Right atrium auricular region (tissue), 2 donors: ENCODE measurements around the gene GNGT2. TPM values are rescaled to one million over a fixed set of nuclear protein-coding genes. Genes with fewer than 3 reads are reported as not detected.
A peak's percentile ranks its signal among the peaks of the same experiment; 100 is the strongest.

ENCODE experiments used
- DNase-seq: peaks from one replicate; pipeline ENCODE4 v3.0.0-alpha.2; 2019; ENCODE audit warnings: low spot score
- H3K27ac ChIP-seq, 2 donors: fragments of 200-600 bp; sonication (generic); 1 replicate in 1 of 2; 2 replicates in 1 of 2; pipeline ENCODE4 v1.5.1; 2016 to 2019
- H3K27me3 ChIP-seq, 2 donors: fragments of 200-600 bp; sonication (generic); one replicate each; pipeline versions ENCODE4 v1.5.1 to v1.6.0; 2017 to 2019
- H3K36me3 ChIP-seq: fragments of 200-600 bp; sonication (generic); one replicate; pipeline ENCODE4 v1.5.1; 2016
- H3K4me1 ChIP-seq, 2 donors: fragments of 200-600 bp; sonication (generic); one replicate each; pipeline versions ENCODE4 v1.5.1 to v1.6.0; 2017 to 2019
- H3K4me3 ChIP-seq, 2 donors: fragments of 200-600 bp; sonication (generic); 1 replicate in 1 of 2; 2 replicates in 1 of 2; pipeline ENCODE4 v1.5.1; 2017 to 2019; ENCODE audit warnings: mild to moderate bottlenecking in 1 of 2, moderate library complexity in 1 of 2
- H3K9me3 ChIP-seq, 2 donors: fragments of 200-600 bp; sonication (generic); one replicate each; pipeline ENCODE4 v1.5.1; 2019
- CTCF ChIP-seq, 2 donors: fragments of 200-600 bp; sonication (generic); IDR thresholded peaks; one replicate each; pipeline ENCODE4 v1.5.1; 2019; ENCODE audit warnings: antibody characterized with exemption in 2 of 2
- total RNA-seq, 2 donors: library from RNA; depleted of rRNA; stranded (reverse); fragments of >200 nt; gene quantifications; one replicate each; pipeline ENCODE4 v1.1.0, GENCODE V29; 2016

Gene GNGT2
- total RNA-seq, 2 donors from 2014 or later = 0.90 to 1.4 TPM

DNA sequence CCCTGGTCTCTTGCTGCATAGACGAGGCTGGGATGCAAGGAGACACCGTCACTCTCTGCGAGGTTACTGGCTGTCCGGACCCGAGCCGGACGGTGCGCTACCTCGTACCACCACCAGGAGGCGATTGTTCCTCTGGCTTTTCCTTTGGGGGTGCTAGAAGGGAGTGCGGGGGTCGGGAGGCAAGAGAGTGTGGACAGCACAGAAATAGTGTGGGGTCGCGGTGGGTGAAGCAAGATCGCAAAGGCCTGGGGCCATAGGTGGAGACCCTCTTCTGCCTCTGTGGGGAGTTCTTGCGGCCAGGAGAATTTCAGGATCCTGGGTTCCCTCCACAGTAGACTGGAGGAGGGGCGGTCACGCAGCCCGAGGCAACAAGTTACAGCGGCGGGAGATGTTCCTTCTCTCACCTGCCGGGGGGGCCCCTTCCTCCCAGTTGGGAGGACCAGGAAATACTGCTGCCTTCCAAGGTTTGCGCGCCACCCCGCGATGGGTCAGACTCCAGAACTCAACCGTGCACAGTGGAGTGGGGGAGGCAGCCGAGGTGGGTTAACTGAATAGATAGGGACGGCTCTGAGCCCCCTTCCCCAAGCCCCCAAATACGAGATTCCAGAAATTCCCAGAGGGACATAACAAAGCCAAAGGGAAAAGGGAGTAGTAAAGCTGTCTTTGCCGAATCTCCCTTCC, 13.3 kb upstream of the GNGT2 start:
- Histone ChIP-seq H3K27ac (no peak overlapping the region), H3K36me3 (no peaks in the 10 kb centered on the region), H3K9me3 (no peaks in the 10 kb centered on the region), H3K4me1 (peaks cover 0 to 30% of the 10 kb centered on the region in 2 donors), H3K4me3 (peak overlapping the region in 1 of 2 donors; percentile 34), H3K27me3 (peaks cover 0 to 8% of the 10 kb centered on the region in 2 donors)
- TF ChIP-seq CTCF (IDR thresholded peaks at IDR 0.05) = peak; percentile 78 to 82
- no peak for DNase-seq

DNA sequence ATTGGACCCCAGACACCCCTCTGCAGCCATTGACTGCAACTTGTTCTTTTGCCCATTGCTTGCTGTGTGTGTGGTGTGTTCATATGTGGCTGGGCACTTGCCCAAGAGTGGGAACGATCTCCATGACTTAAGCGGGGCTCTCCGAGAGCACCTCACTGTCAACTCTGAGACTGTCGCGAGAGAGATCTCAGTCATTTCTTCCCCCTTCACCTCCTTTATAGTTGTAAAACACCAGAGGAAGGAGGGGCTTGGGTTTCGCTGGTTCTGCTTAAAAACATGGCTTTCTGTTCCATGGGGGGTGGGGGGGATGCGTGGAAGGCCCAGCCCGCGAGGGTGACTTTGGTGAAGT, 12.8 kb upstream of the GNGT2 start:
- no peak for TF ChIP-seq CTCF (IDR thresholded peaks at IDR 0.05)
- no peak overlapping the region for H3K27ac ChIP-seq
- no peak overlapping the region for H3K4me3 ChIP-seq
- peaks cover 0 to 33% of the 10 kb centered on the region in 2 donors for H3K4me1 ChIP-seq
- no peak for DNase-seq
- H3K36me3 ChIP-seq = no peaks in the 10 kb centered on the region
- peaks cover 0 to 8% of the 10 kb centered on the region in 2 donors for H3K27me3 ChIP-seq
- H3K9me3 ChIP-seq = no peaks in the 10 kb centered on the region

DNA sequence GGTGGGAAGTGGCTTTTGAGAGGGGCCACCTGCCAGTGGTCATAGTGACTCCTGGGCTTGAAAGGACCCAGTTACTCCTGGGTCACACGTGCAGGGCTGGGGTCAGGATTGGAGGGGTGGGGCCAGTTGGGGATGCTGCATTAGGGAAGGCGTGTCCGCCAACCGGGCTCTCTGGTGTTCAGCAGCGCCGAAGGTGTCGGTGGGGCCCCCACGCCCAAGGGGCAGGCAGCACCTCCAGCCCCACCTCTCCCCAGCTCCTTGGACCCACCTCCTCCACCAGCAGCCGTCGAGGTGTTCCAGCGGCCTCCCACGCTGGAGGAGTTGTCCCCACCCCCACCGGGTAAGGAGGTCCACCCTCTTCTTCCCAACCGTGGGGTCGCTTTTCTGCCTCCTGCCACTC, 9.6 kb upstream of the GNGT2 start:
- DNase-seq = no peak
- Histone ChIP-seq H3K9me3 (no peaks in the 10 kb centered on the region), H3K27ac (no peak overlapping the region), H3K4me1 (peaks cover 0 to 54% of the 10 kb centered on the region in 2 donors), H3K4me3 (no peak overlapping the region), H3K36me3 (no peaks in the 10 kb centered on the region), H3K27me3 (peaks cover 0 to 3% of the 10 kb centered on the region in 2 donors)
- no peak for TF ChIP-seq CTCF (IDR thresholded peaks at IDR 0.05)

- Histone ChIP-seq H3K36me3 (no peaks in the 10 kb centered on the region), H3K27ac (no peak overlapping the region), H3K4me1 (peaks cover 0 to 51% of the 10 kb centered on the region in 2 donors), H3K9me3 (no peaks in the 10 kb centered on the region), H3K4me3 (no peak overlapping the region), H3K27me3 (no peaks in the 10 kb centered on the region)
- no peak for DNase-seq
- peak in 1 of 2 donors; percentile 29 for TF ChIP-seq CTCF (IDR thresholded peaks at IDR 0.05)
These were observed 8.9 kb upstream of the GNGT2 start for GRCh38 chr17:49218941-49219913.

DNA sequence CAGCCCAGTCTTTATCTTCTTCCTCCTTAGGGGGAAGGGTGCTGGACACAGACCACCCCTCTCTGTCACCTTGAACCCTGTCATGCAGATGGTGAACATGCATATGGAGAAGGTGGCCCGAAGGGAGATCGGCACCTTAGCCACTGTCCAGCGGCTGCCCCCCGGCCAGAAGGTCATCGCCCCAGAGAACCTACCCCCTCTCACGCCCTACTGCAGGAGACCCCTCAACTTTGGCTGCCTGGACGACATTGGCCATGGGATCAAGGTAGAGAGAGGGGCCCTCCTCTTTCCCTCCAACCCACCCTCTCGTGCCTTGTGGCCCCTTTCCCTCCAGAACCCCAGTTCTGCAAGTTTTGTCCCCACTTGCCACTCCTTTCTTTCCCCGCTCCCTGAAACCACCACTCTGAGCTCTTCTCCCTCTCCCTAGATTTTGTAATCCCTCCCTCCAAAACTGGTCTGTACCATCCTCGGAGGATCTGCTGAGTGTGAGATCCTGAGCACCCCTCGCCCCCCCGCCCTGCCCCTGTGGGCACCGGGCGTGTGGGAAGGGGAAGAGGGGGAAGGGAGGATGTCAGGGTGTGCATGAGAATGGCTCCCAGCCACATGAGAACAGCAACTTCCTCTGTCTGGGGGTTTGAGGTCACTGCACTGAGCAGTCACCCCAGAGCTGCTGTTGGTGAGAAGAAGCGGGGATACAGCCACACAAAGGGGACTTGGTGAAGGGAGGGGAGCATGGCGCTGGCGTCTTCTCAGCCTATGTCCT, 7.5 kb upstream of the GNGT2 start:
- H3K4me1 ChIP-seq = peaks cover 0 to 53% of the 10 kb centered on the region in 2 donors
- DNase-seq = peak; percentile 65

More for the DNA sequence above, 7.5 kb upstream of the GNGT2 start:
- Histone ChIP-seq H3K4me3 (no peak overlapping the region), H3K27ac (peak overlapping the region; percentile 31 to 40), H3K36me3 (no peaks in the 10 kb centered on the region), H3K27me3 (no peaks in the 10 kb centered on the region), H3K9me3 (no peaks in the 10 kb centered on the region)
- TF ChIP-seq CTCF (IDR thresholded peaks at IDR 0.05) = no peak
